Stimulated activated CD8-positive, alpha-beta memory T cell treated with anti-CD3 and anti-CD28 coated beads, Interleukin-4, amount 100 ng/mL, for 24 hours (primary cell): Measurements from ENCODE around the gene PLPP2.
"Not testable (repeated sequence)": the region's sequence is repeated elsewhere in the genome, so short reads cannot be mapped to it uniquely, and the experiment has no call there.

Experiments
- DNase-seq: peaks from one replicate; pipeline ENCODE4 v3.0.0-alpha.2; 2020; ENCODE audit warnings: low read depth

Gene PLPP2

GRCh38 chr19:271856-272255 lies 19.3 kb downstream of the PLPP2 start:
- no peak for DNase-seq

GRCh38 chr19:270766-271318 lies 20.4 kb downstream of the PLPP2 start:
- DNase-seq: not testable (repeated sequence)

- DNase-seq: no peak
Observed at GRCh38 chr19:269241-269640, 22.0 kb downstream of the PLPP2 start.

GRCh38 chr19:262125-262524 lies 29.1 kb downstream of the PLPP2 start:
- no peak for DNase-seq

- DNase-seq: not testable (repeated sequence)
Observed at GRCh38 chr19:256804-257203, 34.4 kb downstream of the PLPP2 start.

- DNase-seq: not testable (repeated sequence)
Observed at GRCh38 chr19:252421-253186, 38.6 kb downstream of the PLPP2 start.

- DNase-seq: no peak
Observed at GRCh38 chr19:246551-246950, 44.7 kb downstream of the PLPP2 start.

GRCh38 chr19:245900-246299 lies 45.3 kb downstream of the PLPP2 start:
- DNase-seq: not testable (repeated sequence)

- no peak for DNase-seq
Observed at GRCh38 chr19:245457-245856, 45.7 kb downstream of the PLPP2 start.
